Gastroesophageal sphincter (tissue), 3 donors: ENCODE data around the gene NTRK3.

Source experiments
- CTCF ChIP-seq, 4 experiments: fragments of 200-600 bp in 2 of 4; fragments of 450-650 bp in 2 of 4; sonication (generic) in 1 of 4; IDR thresholded peaks; one replicate each; pipeline ENCODE4 v1.5.1; 2017 to 2019; ENCODE audit warnings: antibody characterized with exemption in 4 of 4, mild to moderate bottlenecking in 2 of 4, moderate library complexity in 2 of 4
- EP300 ChIP-seq: sonication (generic); formaldehyde crosslinking; IDR thresholded peaks from one replicate; pipeline ENCODE4 v1.6.1; 2017; ENCODE audit warnings: antibody characterized with exemption, mild to moderate bottlenecking
- POLR2A ChIP-seq, 2 donors: fragments of 450-650 bp; IDR thresholded peaks; one replicate each; pipeline ENCODE4 v1.6.1; 2017; ENCODE audit warnings: antibody characterized with exemption in 2 of 2, mild to moderate bottlenecking in 2 of 2, moderate library complexity in 1 of 2
- POLR2AphosphoS5 ChIP-seq: sonication (generic); formaldehyde crosslinking; IDR thresholded peaks from one replicate; pipeline ENCODE4 v1.6.1; 2017; ENCODE audit warnings: antibody characterized with exemption

DNA sequence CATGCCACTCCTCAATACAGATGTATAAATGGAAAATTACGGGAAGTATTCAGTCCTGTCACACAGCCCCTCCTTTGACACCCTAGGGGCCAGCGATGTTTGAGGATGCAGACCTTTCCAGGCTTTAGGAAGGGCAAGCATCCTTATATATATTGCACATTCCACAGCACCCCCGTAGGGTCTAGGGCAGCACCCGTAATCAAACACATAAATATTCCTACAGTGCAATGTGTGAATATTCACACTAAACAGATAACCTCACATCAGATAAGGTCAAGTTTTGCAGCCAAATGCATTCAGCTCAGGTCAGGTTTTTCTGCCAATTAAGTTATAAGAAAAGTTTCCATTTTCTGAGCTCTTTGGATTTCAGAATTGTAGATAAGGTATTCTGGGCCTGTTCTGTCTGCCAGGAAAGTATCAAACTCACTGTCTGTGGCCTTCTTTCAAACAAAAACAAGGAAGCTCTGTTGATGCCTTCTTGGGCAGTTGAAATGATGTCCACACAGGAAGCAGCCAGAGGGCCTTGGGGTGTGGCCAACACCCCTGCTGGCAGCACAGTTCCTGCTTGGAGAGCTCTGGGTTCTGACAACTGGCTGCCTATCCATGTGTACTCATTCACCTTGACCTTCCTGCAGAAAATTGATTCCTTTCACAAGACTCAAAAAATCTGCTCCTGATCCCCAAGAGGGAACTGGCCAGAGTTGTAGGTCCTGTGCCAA is 427.0 kb downstream of the NTRK3 start:
- TF ChIP-seq CTCF (IDR thresholded peaks at IDR 0.05) (no peak), EP300 (no peak), POLR2AphosphoS5 (no peak), POLR2A (IDR thresholded peaks at IDR 0.05) (no peak)
